ENCODE results near the gene ENKD1.

DNA sequence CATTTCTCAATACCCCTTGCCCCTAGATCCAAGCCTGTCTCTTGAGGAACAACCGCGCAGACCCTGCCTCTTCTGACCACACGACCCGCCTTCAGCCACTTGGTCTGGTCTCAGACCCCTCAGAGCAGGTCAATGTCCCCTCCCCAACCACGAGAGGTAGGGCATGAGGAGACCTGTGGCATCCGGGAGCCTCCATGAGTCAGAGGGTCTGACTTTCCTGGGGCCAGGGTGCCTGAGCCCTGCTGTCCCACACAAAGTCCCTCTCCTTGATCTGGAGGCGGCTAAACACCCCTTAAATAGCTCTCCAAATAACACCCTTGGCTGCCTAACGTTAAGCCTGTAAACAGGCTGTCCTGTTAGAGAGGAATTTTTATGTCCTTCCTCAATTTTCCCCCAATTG is 16.5 kb downstream of the ENKD1 start:
- TF ChIP-seq, protein P1, sequence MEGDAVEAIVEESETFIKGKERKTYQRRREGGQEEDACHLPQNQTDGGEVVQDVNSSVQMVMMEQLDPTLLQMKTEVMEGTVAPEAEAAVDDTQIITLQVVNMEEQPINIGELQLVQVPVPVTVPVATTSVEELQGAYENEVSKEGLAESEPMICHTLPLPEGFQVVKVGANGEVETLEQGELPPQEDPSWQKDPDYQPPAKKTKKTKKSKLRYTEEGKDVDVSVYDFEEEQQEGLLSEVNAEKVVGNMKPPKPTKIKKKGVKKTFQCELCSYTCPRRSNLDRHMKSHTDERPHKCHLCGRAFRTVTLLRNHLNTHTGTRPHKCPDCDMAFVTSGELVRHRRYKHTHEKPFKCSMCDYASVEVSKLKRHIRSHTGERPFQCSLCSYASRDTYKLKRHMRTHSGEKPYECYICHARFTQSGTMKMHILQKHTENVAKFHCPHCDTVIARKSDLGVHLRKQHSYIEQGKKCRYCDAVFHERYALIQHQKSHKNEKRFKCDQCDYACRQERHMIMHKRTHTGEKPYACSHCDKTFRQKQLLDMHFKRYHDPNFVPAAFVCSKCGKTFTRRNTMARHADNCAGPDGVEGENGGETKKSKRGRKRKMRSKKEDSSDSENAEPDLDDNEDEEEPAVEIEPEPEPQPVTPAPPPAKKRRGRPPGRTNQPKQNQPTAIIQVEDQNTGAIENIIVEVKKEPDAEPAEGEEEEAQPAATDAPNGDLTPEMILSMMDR (IDR thresholded peaks at IDR 0.05; ENCODE audit: poor library complexity) = no peak
- TF ChIP-seq EZH2 (IDR thresholded peaks at IDR 0.05; ENCODE audit: borderline replicate concordance) (no peak), EZH2phosphoT487 (IDR thresholded peaks at IDR 0.05; ENCODE audit: low read depth, severe bottlenecking, unreplicated experiment) (no peak)
